ENCODE results near the gene TTC28.

DNA sequence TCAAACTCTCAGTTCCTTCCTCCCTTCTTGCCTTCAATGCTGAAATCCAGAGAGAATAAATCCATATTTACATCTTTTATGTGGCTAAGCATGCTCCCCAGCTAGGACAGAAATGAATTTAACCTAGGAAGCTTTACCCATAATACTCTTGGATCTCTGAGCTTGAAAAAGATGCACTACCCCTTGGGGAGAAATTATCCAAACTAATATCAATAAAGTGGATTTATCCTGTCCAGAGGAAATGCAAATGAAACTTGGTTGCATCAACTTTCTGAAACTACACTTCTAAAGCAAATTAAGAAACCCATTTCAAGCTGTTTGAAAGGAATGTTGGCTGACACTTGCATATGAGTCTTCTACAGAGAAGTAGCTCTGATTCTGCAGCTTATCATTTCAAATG, 347.9 kb downstream of the TTC28 start:
- TF ChIP-seq, protein P1, sequence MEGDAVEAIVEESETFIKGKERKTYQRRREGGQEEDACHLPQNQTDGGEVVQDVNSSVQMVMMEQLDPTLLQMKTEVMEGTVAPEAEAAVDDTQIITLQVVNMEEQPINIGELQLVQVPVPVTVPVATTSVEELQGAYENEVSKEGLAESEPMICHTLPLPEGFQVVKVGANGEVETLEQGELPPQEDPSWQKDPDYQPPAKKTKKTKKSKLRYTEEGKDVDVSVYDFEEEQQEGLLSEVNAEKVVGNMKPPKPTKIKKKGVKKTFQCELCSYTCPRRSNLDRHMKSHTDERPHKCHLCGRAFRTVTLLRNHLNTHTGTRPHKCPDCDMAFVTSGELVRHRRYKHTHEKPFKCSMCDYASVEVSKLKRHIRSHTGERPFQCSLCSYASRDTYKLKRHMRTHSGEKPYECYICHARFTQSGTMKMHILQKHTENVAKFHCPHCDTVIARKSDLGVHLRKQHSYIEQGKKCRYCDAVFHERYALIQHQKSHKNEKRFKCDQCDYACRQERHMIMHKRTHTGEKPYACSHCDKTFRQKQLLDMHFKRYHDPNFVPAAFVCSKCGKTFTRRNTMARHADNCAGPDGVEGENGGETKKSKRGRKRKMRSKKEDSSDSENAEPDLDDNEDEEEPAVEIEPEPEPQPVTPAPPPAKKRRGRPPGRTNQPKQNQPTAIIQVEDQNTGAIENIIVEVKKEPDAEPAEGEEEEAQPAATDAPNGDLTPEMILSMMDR (IDR thresholded peaks at IDR 0.05), result no peak
- TF ChIP-seq EZH2 (IDR thresholded peaks at IDR 0.05), result no peak
